B cell (primary cell): Measurements from ENCODE around the gene PFN3.

Experiments used
- CTCF ChIP-seq: fragments of 200-600 bp; IDR thresholded peaks from one replicate; pipeline ENCODE4 v1.8.0; 2022; ENCODE audit warnings: antibody characterized with exemption, mild to moderate bottlenecking
- EZH2 ChIP-seq: IDR thresholded peaks from 2 replicates; pipeline ENCODE4 v1.6.1; 2012; ENCODE audit warnings: borderline replicate concordance, low read depth, mild to moderate bottlenecking, moderate library complexity, low read length; ENCODE audit not compliant: insufficient read depth, poor library complexity, severe bottlenecking

- TF ChIP-seq CTCF (no peak), EZH2 (no peak)
Observed at GRCh38 chr5:177373806-177374205, 26.7 kb downstream of the PFN3 start.
